AG09309 (cell line): Measurements from ENCODE around the gene MYT1.
"Not testable (repeated sequence)": the region's sequence is repeated elsewhere in the genome, so short reads cannot be mapped to it uniquely, and the experiment has no call there.

Experiments used
- DNase-seq: peaks from one replicate; pipeline ENCODE4 v3.0.0-alpha.2; 2010; ENCODE audit warnings: low read depth
- H3K4me3 ChIP-seq: 2 replicates; pipeline ENCODE4 v1.5.1; 2011; ENCODE audit warnings: mild to moderate bottlenecking, low read depth, low read length, moderate library complexity; ENCODE audit not compliant: control insufficient read depth
- CTCF ChIP-seq: IDR thresholded peaks from 2 replicates; pipeline ENCODE4 v1.5.1; 2011; ENCODE audit warnings: mild to moderate bottlenecking, low read depth, low read length, inconsistent platforms; ENCODE audit not compliant: insufficient read depth, control insufficient read depth; ENCODE audit errors: missing control alignments

MYT1 gene

GRCh38 chr20:64119681-64120341 lies 44.4 kb upstream of the MYT1 start:
- no peak overlapping the region for H3K4me3 ChIP-seq
- TF ChIP-seq CTCF: no peak
- no peak for DNase-seq

GRCh38 chr20:64121586-64121985 lies 42.7 kb upstream of the MYT1 start:
- no peak for DNase-seq
- no peak overlapping the region for H3K4me3 ChIP-seq
- TF ChIP-seq CTCF: no peak

GRCh38 chr20:64122927-64123326 lies 41.3 kb upstream of the MYT1 start:
- not testable (repeated sequence) for H3K4me3 ChIP-seq, DNase-seq

- DNase-seq, H3K4me3 ChIP-seq: not testable (repeated sequence)
Observed at GRCh38 chr20:64123517-64123916, 40.7 kb upstream of the MYT1 start.

- H3K4me3 ChIP-seq: no peak overlapping the region
- no peak for TF ChIP-seq CTCF
- no peak for DNase-seq
Observed at GRCh38 chr20:64129146-64129782, 35.0 kb upstream of the MYT1 start.

- H3K4me3 ChIP-seq: no peak overlapping the region
- DNase-seq: no peak
Observed at GRCh38 chr20:64130271-64130670, 34.0 kb upstream of the MYT1 start.

GRCh38 chr20:64130876-64131275 lies 33.4 kb upstream of the MYT1 start:
- no peak overlapping the region for H3K4me3 ChIP-seq
- TF ChIP-seq CTCF: no peak
- DNase-seq: no peak

More at GRCh38 chr20:64130271-64130670, 34.0 kb upstream of the MYT1 start:
- no peak for TF ChIP-seq CTCF

GRCh38 chr20:64131406-64131805 lies 32.8 kb upstream of the MYT1 start:
- H3K4me3 ChIP-seq: no peak overlapping the region
- no peak for DNase-seq
- TF ChIP-seq CTCF: peak; percentile 36
